ENCODE measurements around the gene KIF3C. TPM values are rescaled to one million over a fixed set of nuclear protein-coding genes. Genes with fewer than 3 reads are reported as not detected.
A peak's percentile ranks its signal among the peaks of the same experiment; 100 is the strongest.

Gene KIF3C
- total and polyA plus RNA-seq, 2 of the 8 experiments (the other 6 are each of a cell fraction or from before 2014, with no cell fraction given), result 13.4 to 58.1 TPM

DNA sequence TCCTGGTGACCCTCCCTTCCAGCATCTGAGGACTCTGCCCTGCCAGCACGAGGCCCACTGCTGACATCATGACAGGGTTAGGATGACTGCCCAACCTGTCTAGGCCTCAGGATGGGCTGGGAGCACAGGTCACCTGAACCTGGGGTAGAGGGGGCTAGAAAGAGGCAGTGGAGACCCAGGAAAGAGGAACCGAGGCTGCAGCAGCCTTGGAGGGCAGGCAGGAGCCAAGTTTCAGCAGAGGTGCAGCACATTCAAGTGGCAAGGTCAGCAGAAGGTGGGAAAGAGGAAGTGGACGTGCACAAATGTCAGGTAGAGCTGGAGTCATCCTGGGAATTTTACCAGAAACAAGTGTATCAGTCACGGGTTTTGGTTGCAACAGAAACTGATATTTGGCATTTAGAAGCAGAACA lies 37.9 kb upstream of the KIF3C start:
- H3K27me3 ChIP-seq (replicated peaks in 1 of 4; ENCODE audit: control insufficient read depth in 3 of 4, extremely low read depth in 1 of 4, insufficient read depth in 3 of 4, low read length in 3 of 4), result no peaks in the 10 kb centered on the region
- 0 out of 2 replicates have a peak overlapping the region, but pooled peaks have one; percentile 61 for H2BK15ac ChIP-seq (ENCODE audit: low read length)
- H2BK120ac ChIP-seq (replicated peaks; ENCODE audit: low read depth, low read length), result no peak overlapping the region
- CTCF ChIA-PET (ENCODE audit: partially characterized antibody), result interaction anchor here (0.6 to 2.1 kb wide), 3 partner anchors 8 to 102 kb away, joined by 3 to 8 read pairs (median 5); no protein-coding TSS in a partner anchor
- H3K4me3 ChIP-seq (ENCODE audit: extremely low read depth in 1 of 4, insufficient read depth in 2 of 4, low read depth in 3 of 4, low read length in 4 of 4), result no peak overlapping the region
- H3K18ac ChIP-seq (ENCODE audit: extremely low read depth, low read length), result no peak overlapping the region
- no peaks in the 10 kb centered on the region for H4K20me1 ChIP-seq (replicated peaks in 1 of 2; ENCODE audit: control insufficient read depth in 1 of 2, insufficient read depth in 2 of 2, low read length in 2 of 2)
- DNase-seq (ENCODE audit: low read depth in 1 of 2, low spot score in 2 of 2) (no peak), FAIRE-seq (no peak)
- H4K91ac ChIP-seq (replicated peaks; ENCODE audit: insufficient read length, low read length), result no peak overlapping the region
- H3K27ac ChIP-seq (ENCODE audit: low read depth, low read length), result no peak overlapping the region
- no peaks in the 10 kb centered on the region for H3K79me1 ChIP-seq (ENCODE audit: low read depth, low read length)
- no peak overlapping the region for H2BK5ac ChIP-seq (ENCODE audit: low read depth, low read length)
- peak overlapping the region; percentile 65; the same call in 1 of the 2 replicates for H4K8ac ChIP-seq (ENCODE audit: extremely low read depth, insufficient read depth, low read length)
- no peaks in the 10 kb centered on the region for H3K36me3 ChIP-seq (ENCODE audit: control insufficient read depth in 2 of 4, insufficient read depth in 4 of 4, low read length in 3 of 4)
- no peak overlapping the region for H2BK12ac ChIP-seq (ENCODE audit: low read depth, low read length)
- H3K14ac ChIP-seq (ENCODE audit: insufficient read length), result no peak overlapping the region
- no peak overlapping the region for H3K56ac ChIP-seq (replicated peaks; ENCODE audit: insufficient read length, low read depth, low read length)
- H3K4me1 ChIP-seq (replicated peaks in 1 of 4; ENCODE audit: control insufficient read depth in 3 of 4, insufficient read depth in 4 of 4, low read length in 3 of 4), result peaks cover 0 to 3% (median 0%) of the 10 kb centered on the region in 4 experiments; a peak in 1 of 7 replicates
- no peaks in the 10 kb centered on the region for H3K9me3 ChIP-seq (ENCODE audit: insufficient read depth in 2 of 2, low read depth in 1 of 2, low read length in 1 of 2)
- H3K4me2 ChIP-seq (ENCODE audit: insufficient read depth in 1 of 2, low read depth in 2 of 2, low read length in 2 of 2), result no peak overlapping the region
- peak overlapping the region; percentile 21 for H2AFZ ChIP-seq (ENCODE audit: low read length)
- no peaks in the 10 kb centered on the region for H3K23me2 ChIP-seq (ENCODE audit: low read depth, low read length)
- H2BK20ac ChIP-seq (ENCODE audit: low read length), result no peak overlapping the region
- no peak overlapping the region for H3K23ac ChIP-seq (ENCODE audit: insufficient read length)
- no peak overlapping the region for H2AK5ac ChIP-seq (ENCODE audit: low read depth, low read length)
- H4K5ac ChIP-seq (ENCODE audit: insufficient read length, low read depth, low read length), result peak overlapping the region; percentile 30
- POLR2A ChIA-PET (ENCODE audit: partially characterized antibody), result interaction anchor here (2.1 kb wide), 1 partner anchor 14 kb away, joined by 8 read pairs; the partner anchor contains the start of gene RAB10
- no peaks in the 10 kb centered on the region for H3K79me2 ChIP-seq (ENCODE audit: control insufficient read depth in 1 of 2, insufficient read depth in 2 of 2, low read length in 2 of 2)
- no peak overlapping the region for H3K9ac ChIP-seq (replicated peaks in 1 of 4; ENCODE audit: extremely low read depth in 1 of 4, low read depth in 3 of 4, low read length in 3 of 4)
- no peak overlapping the region for H3K4ac ChIP-seq (replicated peaks; ENCODE audit: insufficient read length, low read depth, low read length)
- WGBS, 2 experiments (ENCODE audit: extremely low coverage in 1 of 2, insufficient coverage in 1 of 2, insufficient read length in 1 of 2, insufficient replicate concordance in 2 of 2, low coverage in 1 of 2, low lambda C conversion rate in 2 of 2, missing lambda C conversion rate in 1 of 2), result 77% methylated on average over 4 of the region's 4 CpGs; no CpG with 5 or more reads in 1 of the 2 experiments
- TF ChIP-seq PHF8 (conservative IDR thresholded peaks at IDR 0.05; ENCODE audit: low read depth, low read length), result no peak

All from H1 (cell line).